Bronchial epithelial cell (primary cell): ENCODE data around the gene TXNDC16. TPM values are rescaled to one million over a fixed set of nuclear protein-coding genes. Genes with fewer than 3 reads are reported as not detected.

Experiments used
- DNase-seq: peaks from one replicate; pipeline ENCODE4 v3.0.0-alpha.2; 2010; ENCODE audit warnings: low read depth
- FAIRE-seq: peaks from 2 replicates; lab custom pipeline; 2011; peaks lifted over from hg19 to GRCh38; lab: Jason Lieb, UNC
- H3K27me3 ChIP-seq: 2 replicates; pipeline ENCODE4 v1.5.1; 2011; ENCODE audit warnings: low read length; ENCODE audit not compliant: control insufficient read depth, insufficient read depth
- H3K36me3 ChIP-seq: 2 replicates; pipeline ENCODE4 v1.5.1; 2011; ENCODE audit warnings: low read length; ENCODE audit not compliant: control insufficient read depth, insufficient read depth
- H3K4me3 ChIP-seq: 2 replicates; pipeline ENCODE4 v1.5.1; 2011; ENCODE audit warnings: mild to moderate bottlenecking, low read depth, low read length, control low read depth
- total RNA-seq: library from RNA; depleted of rRNA; stranded (reverse); fragments of >200 nt; gene quantifications from 2 replicates; pipeline ENCODE4 v1.2.1, GENCODE V29; 2014
- TF ChIP-seq, protein P1 (sequence below): IDR thresholded peaks from 2 replicates; pipeline ENCODE4 v1.5.1; 2011; ENCODE audit warnings: mild to moderate bottlenecking, moderate library complexity, low read length, control low read depth, inconsistent platforms; ENCODE audit not compliant: insufficient read depth, severe bottlenecking

The TXNDC16 gene
- total RNA-seq, 1 donor from 2014 or later, result 0.79 TPM

DNA sequence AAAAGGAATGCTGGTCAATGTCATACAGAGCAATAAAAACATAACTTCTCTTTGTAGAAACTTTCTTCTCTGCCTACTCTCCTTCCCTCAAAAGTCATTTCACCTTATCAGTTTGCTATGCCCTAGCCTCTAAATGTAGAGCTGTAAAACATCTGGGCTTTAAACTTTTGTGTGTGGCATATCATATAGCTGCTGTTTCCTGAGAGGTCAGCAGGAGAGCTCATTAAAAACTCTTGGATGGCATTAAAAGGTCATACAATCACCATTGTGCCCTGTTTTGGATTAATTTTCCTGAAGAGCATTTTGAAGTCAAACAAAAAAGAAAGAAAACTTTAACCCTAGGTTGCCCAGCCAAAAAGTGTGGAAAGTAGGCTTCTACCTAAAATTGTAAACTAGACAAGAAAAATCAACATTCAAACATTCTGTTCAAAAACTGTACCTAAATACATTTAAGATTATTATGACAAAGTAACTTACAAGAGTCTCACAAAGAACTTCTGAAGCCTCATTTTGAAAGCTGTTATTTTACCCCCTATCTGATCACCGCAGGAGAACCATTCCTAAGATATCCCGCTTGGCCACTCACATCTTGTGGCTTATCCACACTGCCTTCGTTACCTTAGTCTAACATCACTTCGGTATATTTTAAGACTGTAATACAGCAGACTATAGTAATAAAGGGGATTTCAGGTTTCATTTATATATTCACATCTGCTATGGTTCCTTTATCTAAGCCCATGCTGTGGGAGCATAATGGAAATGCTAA lies 38.1 kb downstream of the TXNDC16 start:
- H3K4me3 ChIP-seq, result no peak overlapping the region
- FAIRE-seq, result no peak
- DNase-seq, result no peak
- TF ChIP-seq, protein P1, sequence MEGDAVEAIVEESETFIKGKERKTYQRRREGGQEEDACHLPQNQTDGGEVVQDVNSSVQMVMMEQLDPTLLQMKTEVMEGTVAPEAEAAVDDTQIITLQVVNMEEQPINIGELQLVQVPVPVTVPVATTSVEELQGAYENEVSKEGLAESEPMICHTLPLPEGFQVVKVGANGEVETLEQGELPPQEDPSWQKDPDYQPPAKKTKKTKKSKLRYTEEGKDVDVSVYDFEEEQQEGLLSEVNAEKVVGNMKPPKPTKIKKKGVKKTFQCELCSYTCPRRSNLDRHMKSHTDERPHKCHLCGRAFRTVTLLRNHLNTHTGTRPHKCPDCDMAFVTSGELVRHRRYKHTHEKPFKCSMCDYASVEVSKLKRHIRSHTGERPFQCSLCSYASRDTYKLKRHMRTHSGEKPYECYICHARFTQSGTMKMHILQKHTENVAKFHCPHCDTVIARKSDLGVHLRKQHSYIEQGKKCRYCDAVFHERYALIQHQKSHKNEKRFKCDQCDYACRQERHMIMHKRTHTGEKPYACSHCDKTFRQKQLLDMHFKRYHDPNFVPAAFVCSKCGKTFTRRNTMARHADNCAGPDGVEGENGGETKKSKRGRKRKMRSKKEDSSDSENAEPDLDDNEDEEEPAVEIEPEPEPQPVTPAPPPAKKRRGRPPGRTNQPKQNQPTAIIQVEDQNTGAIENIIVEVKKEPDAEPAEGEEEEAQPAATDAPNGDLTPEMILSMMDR, result no peak
- H3K27me3 ChIP-seq, result no peaks in the 10 kb centered on the region
- H3K36me3 ChIP-seq, result no peaks in the 10 kb centered on the region

DNA sequence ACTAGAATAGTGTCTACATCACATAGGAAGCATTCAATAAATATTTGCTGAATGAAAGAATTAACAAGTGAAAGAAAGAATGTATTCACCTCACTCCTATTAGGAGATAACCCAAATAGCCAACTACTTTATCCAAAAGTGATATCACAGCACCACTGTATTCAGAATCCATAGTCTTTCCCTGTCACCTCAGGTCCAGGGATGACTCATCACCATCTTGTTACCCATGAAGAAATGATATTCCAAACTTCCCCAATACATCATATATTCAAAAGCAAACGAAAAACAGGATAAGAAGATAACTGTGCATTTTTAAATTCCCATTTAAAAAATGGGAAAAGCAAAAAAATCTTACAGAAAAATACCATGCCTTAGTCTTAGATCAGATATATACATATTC lies 39.1 kb downstream of the TXNDC16 start:
- Histone ChIP-seq H3K36me3 (no peaks in the 10 kb centered on the region), H3K27me3 (no peaks in the 10 kb centered on the region), H3K4me3 (no peak overlapping the region)
- no peak for DNase-seq
- TF ChIP-seq, protein P1, result no peak
- FAIRE-seq, result no peak

DNA sequence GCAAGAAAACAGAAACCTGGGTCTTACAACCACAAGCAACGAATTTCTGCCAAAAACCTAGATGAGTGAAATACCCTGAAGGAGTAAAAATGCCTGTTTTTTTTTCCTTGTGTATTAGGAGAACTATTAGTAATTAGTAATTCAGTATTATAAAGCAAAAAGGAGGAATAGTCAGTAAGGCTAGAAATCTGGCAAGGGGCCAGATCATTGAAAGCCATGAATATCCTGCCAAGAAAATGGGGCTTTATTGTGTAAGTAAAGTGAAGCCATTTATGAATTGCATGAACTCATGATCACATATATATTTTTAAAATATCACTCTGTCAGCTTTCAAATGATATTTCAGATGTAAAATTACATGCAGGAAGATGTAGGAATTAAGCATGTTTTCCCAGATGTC lies 57.9 kb downstream of the TXNDC16 start:
- Histone ChIP-seq H3K27me3 (no peaks in the 10 kb centered on the region), H3K4me3 (no peak overlapping the region), H3K36me3 (no peaks in the 10 kb centered on the region)
- FAIRE-seq (no peak), DNase-seq (no peak)
- TF ChIP-seq, protein P1, result no peak

GRCh38 chr14:52485350-52485960 lies 66.8 kb downstream of the TXNDC16 start:
- Histone ChIP-seq H3K4me3 (no peak overlapping the region), H3K27me3 (no peaks in the 10 kb centered on the region), H3K36me3 (no peaks in the 10 kb centered on the region)
- TF ChIP-seq, protein P1, result no peak
- no peak for FAIRE-seq
- peak; percentile 22 for DNase-seq

- TF ChIP-seq, protein P1, result no peak
- FAIRE-seq, result no peak
- H3K27me3 ChIP-seq, result no peaks in the 10 kb centered on the region
- DNase-seq, result no peak
- no peaks in the 10 kb centered on the region for H3K36me3 ChIP-seq
- no peak overlapping the region for H3K4me3 ChIP-seq
Measured at GRCh38 chr14:52481864-52482263, 70.4 kb downstream of the TXNDC16 start.
